Kidney (tissue), 14 donors: Measurements from ENCODE around the gene KCNQ2. TPM values are rescaled to one million over a fixed set of nuclear protein-coding genes. Genes with fewer than 3 reads are reported as not detected.

Experiments
- DNase-seq, 5 donors: peaks; one replicate each; pipeline ENCODE4 v3.0.0-alpha.2; 2013 to 2020
- FAIRE-seq: peaks from 2 replicates; lab custom pipeline; 2012; peaks lifted over from hg19 to GRCh38; lab: Jason Lieb, UNC
- H3K27ac ChIP-seq, 2 donors: one replicate each; pipeline ENCODE4 v1.7.0; 2013; ENCODE audit warnings: low read depth in 2 of 2, low read length in 2 of 2, inconsistent platforms in 1 of 2
- H3K27me3 ChIP-seq: one replicate; pipeline ENCODE4 v1.7.1; 2013; ENCODE audit warnings: low read length, inconsistent platforms; ENCODE audit not compliant: control insufficient read depth, insufficient read depth
- H3K36me3 ChIP-seq, 3 donors: one replicate each; pipeline versions ENCODE4 v1.7.0 to v1.7.1; 2013; ENCODE audit warnings: low read length in 3 of 3, control low read depth in 1 of 3, inconsistent platforms in 1 of 3; ENCODE audit not compliant: insufficient read depth in 3 of 3, control insufficient read depth in 2 of 3
- H3K4me1 ChIP-seq, 3 donors: one replicate each; pipeline versions ENCODE4 v1.7.0 to v1.7.1; 2013; ENCODE audit warnings: low read length in 3 of 3, inconsistent platforms in 1 of 3, low read depth in 1 of 3; ENCODE audit not compliant: control insufficient read depth in 2 of 3, insufficient read depth in 2 of 3
- H3K4me3 ChIP-seq, 3 donors: one replicate each; pipeline versions ENCODE4 v1.7.0 to v1.8.1; 2013; ENCODE audit warnings: low read length in 3 of 3, control low read depth in 1 of 3, inconsistent platforms in 1 of 3
- H3K9ac ChIP-seq, 3 donors: one replicate each; pipeline versions ENCODE4 v1.7.0 to v1.7.1; 2013; ENCODE audit warnings: low read length in 3 of 3, control low read depth in 1 of 3, inconsistent platforms in 1 of 3
- H3K9me3 ChIP-seq, 3 donors: one replicate each; pipeline versions ENCODE4 v1.7.0 to v1.7.1; 2013; ENCODE audit warnings: low read length in 3 of 3, control low read depth in 1 of 3, inconsistent platforms in 1 of 3; ENCODE audit not compliant: control insufficient read depth in 2 of 3, insufficient read depth in 1 of 3
- CTCF ChIP-seq: IDR thresholded peaks from 3 replicates; pipeline ENCODE4 v1.5.1; 2012; ENCODE audit warnings: mild to moderate bottlenecking, moderate library complexity, borderline replicate concordance; ENCODE audit not compliant: insufficient read depth; ENCODE audit errors: extremely low read depth
- intact Hi-C: fragments of 100-400 bp; cut with DNase I; formaldehyde crosslinking; loops from one replicate; pipeline ENCODE4 v1.11.1; 2022
- polyA plus RNA-seq: library from polyadenylated mRNA; stranded (reverse); fragments of 350-450 nt; fragmentation: Illumina TruSeq; extraction: RNeasy Lipid Tissue Mini Kit (QIAGEN cat#74804); gene quantifications from one replicate; pipeline ENCODE4 v1.2.3, GENCODE V29; 2014; ENCODE audit warnings: low read depth, low replicate concordance; ENCODE audit not compliant: insufficient read depth
- total RNA-seq: library from RNA; stranded (reverse); fragmentation: NEBNext Ultra II Directional; extraction: Animal tissue kit (Norgen Biotek cat#: 25700); gene quantifications from one replicate; pipeline ENCODE4 v1.2.1, GENCODE V29; 2021
- donor health status: control.
- donor health status: control.
- donor health status: control.
- donor health status: control.
- donor health status: control.
- donor health status: DM: yes; HTN: yes; CAD: no.
- donor health status: Normal renal cell carcinoma (clear cell type).

Gene KCNQ2
- total and polyA plus RNA-seq, 2 donors from 2014 or later, result 2.2 TPM; not detected in 1

- FAIRE-seq, result no peak
- DNase-seq, result no peak
- TF ChIP-seq CTCF, result no peak
- Histone ChIP-seq H3K27me3 (no peaks in the 10 kb centered on the region), H3K4me3 (no peak overlapping the region), H3K36me3 (no peaks in the 10 kb centered on the region), H3K27ac (no peak overlapping the region), H3K4me1 (no peaks in the 10 kb centered on the region), H3K9me3 (no peaks in the 10 kb centered on the region), H3K9ac (no peak overlapping the region)
- intact Hi-C loops, result no loop called here
Observed at GRCh38 chr20:63432577-63433325, 39.7 kb downstream of the KCNQ2 start.

DNA sequence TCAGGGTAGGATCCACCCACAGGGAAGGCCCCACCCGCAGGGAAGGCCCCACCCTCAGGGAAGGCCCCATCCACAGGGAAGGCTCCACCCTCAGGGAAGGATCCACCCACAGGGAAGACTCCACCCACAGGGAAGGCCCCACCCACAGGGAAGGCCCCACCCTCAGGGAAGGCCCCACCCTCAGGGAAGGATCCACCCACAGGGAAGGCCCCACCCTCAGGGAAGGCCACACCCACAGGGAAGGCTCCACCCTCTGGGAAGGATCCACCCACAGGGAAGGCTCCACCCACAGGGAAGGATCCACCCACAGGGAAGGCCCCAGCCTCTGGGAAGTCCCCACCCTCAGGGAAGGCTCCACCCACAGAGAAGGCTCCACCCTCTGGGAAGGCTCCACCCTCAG lies 40.5 kb downstream of the KCNQ2 start:
- no peaks in the 10 kb centered on the region for H3K9me3 ChIP-seq
- intact Hi-C loops, result no loop called here
- DNase-seq (no peak), FAIRE-seq (no peak)
- TF ChIP-seq CTCF, result no peak
- H3K27ac ChIP-seq, result no peak overlapping the region
- H3K4me1 ChIP-seq, result no peaks in the 10 kb centered on the region
- H3K27me3 ChIP-seq, result no peaks in the 10 kb centered on the region
- no peak overlapping the region for H3K9ac ChIP-seq
- no peak overlapping the region for H3K4me3 ChIP-seq
- H3K36me3 ChIP-seq, result no peaks in the 10 kb centered on the region

DNA sequence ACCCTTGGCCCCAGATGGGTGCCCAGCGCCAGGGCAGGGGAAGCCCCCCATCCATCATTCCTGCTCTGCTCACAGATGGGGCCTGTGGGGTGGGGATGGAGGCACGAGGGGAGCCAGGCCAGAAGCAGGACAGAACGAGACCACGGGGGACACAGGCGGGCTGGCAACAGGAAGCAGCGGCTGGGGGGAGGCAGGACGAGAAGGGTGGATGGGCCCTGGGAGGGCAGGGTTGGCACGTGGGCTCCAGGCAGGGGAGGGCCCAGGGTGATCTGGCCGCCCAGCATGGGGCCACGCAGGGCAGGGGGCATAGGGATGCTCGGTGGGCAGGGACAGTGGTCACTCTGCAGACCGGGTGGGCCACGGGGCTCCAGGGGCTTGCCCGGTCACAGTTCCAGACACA lies 41.6 kb downstream of the KCNQ2 start:
- no peak for TF ChIP-seq CTCF
- H3K27ac ChIP-seq, result no peak overlapping the region
- FAIRE-seq, result no peak
- no peak for DNase-seq
- intact Hi-C loops, result no loop called here
- no peak overlapping the region for H3K4me3 ChIP-seq
- no peaks in the 10 kb centered on the region for H3K9me3 ChIP-seq
- H3K27me3 ChIP-seq, result no peaks in the 10 kb centered on the region
- no peaks in the 10 kb centered on the region for H3K4me1 ChIP-seq
- no peaks in the 10 kb centered on the region for H3K36me3 ChIP-seq
- no peak overlapping the region for H3K9ac ChIP-seq
